SK-N-SH treated with all-trans-retinoic acid at 6 μM for 48 hours (cell line): ENCODE results near the gene CAMK2N2.

Experiments used
- ISL1 ChIP-seq: fragments of 250-450 bp; sonication (Bioruptor Pico); IDR thresholded peaks from 2 replicates; pipeline ENCODE4 v2.1.2; 2022; ENCODE audit warnings: mild to moderate bottlenecking, moderate library complexity
- PPARA ChIP-seq: fragments of 250-450 bp; sonication (Bioruptor Pico); IDR thresholded peaks from 2 replicates; pipeline ENCODE4 v1.5.0; 2020; ENCODE audit warnings: mild to moderate bottlenecking, borderline replicate concordance
- ZFP3 ChIP-seq: fragments of 250-450 bp; sonication (Bioruptor Pico); IDR thresholded peaks from 2 replicates; pipeline ENCODE4 v1.5.0; 2020; ENCODE audit warnings: mild to moderate bottlenecking, moderate library complexity
- ZNF565 ChIP-seq: fragments of 450-650 bp; formaldehyde crosslinking; conservative IDR thresholded peaks from 2 replicates; pipeline ENCODE4 v1.5.0; 2020; ENCODE audit warnings: low read depth, mild to moderate bottlenecking, moderate library complexity
- TF ChIP-seq, protein P1 (sequence below): fragments of 250-450 bp; sonication (Bioruptor Pico); IDR thresholded peaks from 2 replicates; pipeline ENCODE4 v1.8.0; 2020; ENCODE audit warnings: mild to moderate bottlenecking, moderate library complexity, borderline replicate concordance

GRCh38 chr3:184262764-184263179 is 1.4 kb upstream of the CAMK2N2 start:
- TF ChIP-seq ZFP3 (no peak), PPARA (CRISPR knock-in tag) (no peak), ISL1 (CRISPR knock-in tag) (no peak), ZNF565 (CRISPR knock-in tag) (no peak)
- TF ChIP-seq, protein P1, sequence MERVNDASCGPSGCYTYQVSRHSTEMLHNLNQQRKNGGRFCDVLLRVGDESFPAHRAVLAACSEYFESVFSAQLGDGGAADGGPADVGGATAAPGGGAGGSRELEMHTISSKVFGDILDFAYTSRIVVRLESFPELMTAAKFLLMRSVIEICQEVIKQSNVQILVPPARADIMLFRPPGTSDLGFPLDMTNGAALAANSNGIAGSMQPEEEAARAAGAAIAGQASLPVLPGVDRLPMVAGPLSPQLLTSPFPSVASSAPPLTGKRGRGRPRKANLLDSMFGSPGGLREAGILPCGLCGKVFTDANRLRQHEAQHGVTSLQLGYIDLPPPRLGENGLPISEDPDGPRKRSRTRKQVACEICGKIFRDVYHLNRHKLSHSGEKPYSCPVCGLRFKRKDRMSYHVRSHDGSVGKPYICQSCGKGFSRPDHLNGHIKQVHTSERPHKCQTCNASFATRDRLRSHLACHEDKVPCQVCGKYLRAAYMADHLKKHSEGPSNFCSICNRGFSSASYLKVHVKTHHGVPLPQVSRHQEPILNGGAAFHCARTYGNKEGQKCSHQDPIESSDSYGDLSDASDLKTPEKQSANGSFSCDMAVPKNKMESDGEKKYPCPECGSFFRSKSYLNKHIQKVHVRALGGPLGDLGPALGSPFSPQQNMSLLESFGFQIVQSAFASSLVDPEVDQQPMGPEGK (CRISPR knock-in tag) = no peak
